HG03460 (cell line): ENCODE data around the gene PLP1.
A peak's percentile ranks its signal among the peaks of the same experiment; 100 is the strongest.
"Not testable (repeated sequence)": the region's sequence is repeated elsewhere in the genome, so short reads cannot be mapped to it uniquely, and the experiment has no call there.

Experiments used
- ATAC-seq: cut with Tn5 transposase; IDR thresholded peaks from one replicate; pipeline ENCODE4 v1.9.1; 2021; ENCODE audit not compliant: unreplicated experiment

PLP1 gene

GRCh38 chrX:103780336-103781061 is 3.9 kb downstream of the PLP1 start:
- no peak for ATAC-seq

- ATAC-seq, result no peak
Measured at GRCh38 chrX:103781062-103781402, 4.4 kb downstream of the PLP1 start.

GRCh38 chrX:103781706-103782105 is 5.1 kb downstream of the PLP1 start:
- ATAC-seq, result no peak

GRCh38 chrX:103782640-103783039 is 6.0 kb downstream of the PLP1 start:
- ATAC-seq, result no peak

GRCh38 chrX:103783196-103783595 is 6.6 kb downstream of the PLP1 start:
- no peak for ATAC-seq

GRCh38 chrX:103783971-103784370 is 7.3 kb downstream of the PLP1 start:
- ATAC-seq, result no peak

GRCh38 chrX:103789004-103789403 is 12.4 kb downstream of the PLP1 start:
- ATAC-seq, result peak; percentile 82

GRCh38 chrX:103791228-103791627 is 14.6 kb downstream of the PLP1 start:
- ATAC-seq, result no peak

- no peak for ATAC-seq
Measured at GRCh38 chrX:103791826-103792485, 15.3 kb downstream of the PLP1 start.

- no peak for ATAC-seq
Measured at GRCh38 chrX:103792916-103793544, 16.4 kb downstream of the PLP1 start.

GRCh38 chrX:103793545-103793940 is 16.9 kb downstream of the PLP1 start:
- no peak for ATAC-seq

GRCh38 chrX:103794119-103794518 is 17.5 kb downstream of the PLP1 start:
- ATAC-seq, result no peak

- no peak for ATAC-seq
Measured at GRCh38 chrX:103797691-103798090, 21.1 kb downstream of the PLP1 start.

- ATAC-seq, result no peak
Measured at GRCh38 chrX:103800318-103800717, 23.7 kb downstream of the PLP1 start.

GRCh38 chrX:103805860-103806259 is 29.2 kb downstream of the PLP1 start:
- no peak for ATAC-seq

GRCh38 chrX:103806862-103807474 is 30.3 kb downstream of the PLP1 start:
- no peak for ATAC-seq

- ATAC-seq, result no peak
Measured at GRCh38 chrX:103811858-103812257, 35.2 kb downstream of the PLP1 start.

- not testable (repeated sequence) for ATAC-seq
Measured at GRCh38 chrX:103817101-103817500, 40.5 kb downstream of the PLP1 start.

- no peak for ATAC-seq
Measured at GRCh38 chrX:103817502-103817901, 40.9 kb downstream of the PLP1 start.

- ATAC-seq, result no peak
Measured at GRCh38 chrX:103818842-103819619, 42.4 kb downstream of the PLP1 start.

- ATAC-seq, result not testable (repeated sequence)
Measured at GRCh38 chrX:103820802-103821201, 44.2 kb downstream of the PLP1 start.
